AG04450 (cell line): ENCODE results near the gene SLCO3A1. TPM values are rescaled to one million over a fixed set of nuclear protein-coding genes. Genes with fewer than 3 reads are reported as not detected.

Experiments used
- CTCF ChIA-PET: fragments of 300-600, 350-600 bp; formaldehyde crosslinking; extraction: SDS; loops from one replicate; lab custom pipeline; 2022; ENCODE audit warnings: antibody characterized with exemption, inconsistent platforms; lab: Charles Lee
- POLR2A ChIA-PET: fragments of 350-600 bp; formaldehyde crosslinking; extraction: SDS; loops from one replicate; lab custom pipeline; 2021; ENCODE audit warnings: antibody characterized with exemption, inconsistent platforms; lab: Yijun Ruan, JAX
- DNase-seq: peaks from one replicate; pipeline ENCODE4 v3.0.0-alpha.2; 2011; ENCODE audit warnings: low read depth, low spot score
- H3K27ac ChIP-seq: one replicate; pipeline ENCODE4 v1.5.1; 2012; ENCODE audit warnings: low read depth, low read length, control low read depth
- H3K27me3 ChIP-seq: one replicate; pipeline ENCODE4 v1.6.0; 2012; ENCODE audit warnings: low read length; ENCODE audit not compliant: control insufficient read depth, insufficient read depth
- H3K4me3 ChIP-seq: 2 replicates; pipeline ENCODE4 v1.5.1; 2011; ENCODE audit warnings: mild to moderate bottlenecking, low read depth, low read length, control low read depth
- H3K9me3 ChIP-seq: 2 replicates; pipeline ENCODE4 v1.5.1; 2012; ENCODE audit warnings: low read length; ENCODE audit not compliant: control insufficient read depth, insufficient read depth
- polyA plus RNA-seq: library from polyadenylated mRNA; depleted of rRNA; stranded (reverse); fragments of >200 nt; gene quantifications from 2 replicates; pipeline ENCODE4 v1.2.3, GENCODE V29; 2011
- TF ChIP-seq, protein P1 (sequence below): IDR thresholded peaks from 2 replicates; pipeline ENCODE4 v1.5.1; 2011; ENCODE audit warnings: low read depth, low read length, control low read depth, inconsistent platforms

SLCO3A1 gene
- polyA plus RNA-seq, 1 experiment = 7.6 TPM

GRCh38 chr15:92028389-92028724, 174.8 kb downstream of the SLCO3A1 start:
- no peak for DNase-seq
- no peak overlapping the region for H3K27ac ChIP-seq
- POLR2A ChIA-PET = no interaction called here
- TF ChIP-seq, protein P1, sequence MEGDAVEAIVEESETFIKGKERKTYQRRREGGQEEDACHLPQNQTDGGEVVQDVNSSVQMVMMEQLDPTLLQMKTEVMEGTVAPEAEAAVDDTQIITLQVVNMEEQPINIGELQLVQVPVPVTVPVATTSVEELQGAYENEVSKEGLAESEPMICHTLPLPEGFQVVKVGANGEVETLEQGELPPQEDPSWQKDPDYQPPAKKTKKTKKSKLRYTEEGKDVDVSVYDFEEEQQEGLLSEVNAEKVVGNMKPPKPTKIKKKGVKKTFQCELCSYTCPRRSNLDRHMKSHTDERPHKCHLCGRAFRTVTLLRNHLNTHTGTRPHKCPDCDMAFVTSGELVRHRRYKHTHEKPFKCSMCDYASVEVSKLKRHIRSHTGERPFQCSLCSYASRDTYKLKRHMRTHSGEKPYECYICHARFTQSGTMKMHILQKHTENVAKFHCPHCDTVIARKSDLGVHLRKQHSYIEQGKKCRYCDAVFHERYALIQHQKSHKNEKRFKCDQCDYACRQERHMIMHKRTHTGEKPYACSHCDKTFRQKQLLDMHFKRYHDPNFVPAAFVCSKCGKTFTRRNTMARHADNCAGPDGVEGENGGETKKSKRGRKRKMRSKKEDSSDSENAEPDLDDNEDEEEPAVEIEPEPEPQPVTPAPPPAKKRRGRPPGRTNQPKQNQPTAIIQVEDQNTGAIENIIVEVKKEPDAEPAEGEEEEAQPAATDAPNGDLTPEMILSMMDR = no peak
- CTCF ChIA-PET = interaction anchor here (0.9 kb wide), 1 partner anchor 178 kb away, joined by 3 read pairs; no protein-coding TSS in a partner anchor
- H3K9me3 ChIP-seq = no peaks in the 10 kb centered on the region
- no peaks in the 10 kb centered on the region for H3K27me3 ChIP-seq
- no peak overlapping the region for H3K4me3 ChIP-seq

DNA sequence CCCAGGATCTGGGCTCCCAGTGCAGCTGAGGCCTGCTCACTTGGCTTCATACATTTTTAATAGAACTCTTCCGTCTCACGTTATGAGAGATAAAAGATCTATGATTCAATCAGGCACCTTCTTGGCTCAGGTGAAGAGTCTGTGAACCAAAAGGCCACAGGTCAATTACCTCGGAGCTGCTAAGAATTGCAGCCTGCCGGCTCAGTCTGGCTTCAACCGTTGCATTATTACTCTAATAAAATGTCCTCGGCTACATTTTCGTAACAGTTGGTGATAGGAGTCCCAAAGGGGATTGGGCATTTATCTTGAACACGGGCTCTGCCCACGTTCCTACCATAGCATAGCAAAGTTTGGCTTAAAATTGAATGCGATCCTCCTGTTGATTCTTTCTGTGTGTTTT, 176.3 kb downstream of the SLCO3A1 start:
- ChIA-PET CTCF (no interaction called here), POLR2A (no interaction called here)
- H3K27ac ChIP-seq = no peak overlapping the region
- TF ChIP-seq, protein P1 = no peak
- H3K4me3 ChIP-seq = no peak overlapping the region
- no peak for DNase-seq
- no peaks in the 10 kb centered on the region for H3K27me3 ChIP-seq
- no peaks in the 10 kb centered on the region for H3K9me3 ChIP-seq

DNA sequence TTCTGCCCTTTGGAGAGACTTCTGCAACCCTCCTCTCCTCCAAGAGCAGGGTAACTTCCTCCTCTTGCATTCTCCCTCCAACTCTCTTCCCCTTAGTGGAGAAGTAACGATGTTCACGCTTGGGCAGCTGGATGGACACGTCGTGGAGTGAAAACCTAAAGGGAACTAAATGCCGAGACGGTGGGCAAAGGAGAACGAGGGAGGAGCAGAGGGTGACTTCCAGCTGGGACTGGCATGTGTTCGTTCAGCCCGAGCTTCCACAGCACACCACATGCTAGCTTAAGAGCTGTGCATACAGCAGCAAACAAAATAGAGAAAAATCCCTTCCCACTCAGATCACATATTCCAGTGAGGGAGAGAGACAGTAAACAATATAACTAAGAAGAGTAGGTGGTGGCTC, 179.8 kb downstream of the SLCO3A1 start:
- POLR2A ChIA-PET = no interaction called here
- no peak overlapping the region for H3K27ac ChIP-seq
- no peaks in the 10 kb centered on the region for H3K27me3 ChIP-seq
- TF ChIP-seq, protein P1 = no peak
- DNase-seq = no peak
- no peaks in the 10 kb centered on the region for H3K9me3 ChIP-seq
- no peak overlapping the region for H3K4me3 ChIP-seq
- CTCF ChIA-PET = no interaction called here

DNA sequence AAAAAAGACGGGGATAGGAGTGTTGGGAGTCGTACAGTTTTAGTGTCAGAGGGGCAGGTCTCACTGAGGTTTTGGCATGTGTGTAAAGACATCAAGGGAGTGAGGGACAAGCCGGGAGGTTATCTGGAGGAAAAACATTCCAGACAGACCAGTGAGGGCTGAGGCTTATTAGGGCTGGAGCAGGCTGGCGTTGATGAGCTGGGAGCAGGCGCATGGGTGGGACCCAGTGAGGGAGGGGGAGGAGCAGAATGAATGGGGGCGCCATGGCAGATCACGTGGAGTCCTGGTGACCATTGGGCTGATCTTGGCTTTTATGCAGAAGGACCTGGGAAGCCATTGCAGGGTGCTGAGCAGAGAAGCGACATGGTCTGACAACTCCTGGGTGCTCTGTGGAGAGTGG, 180.2 kb downstream of the SLCO3A1 start:
- H3K27me3 ChIP-seq = no peaks in the 10 kb centered on the region
- DNase-seq = no peak
- no peaks in the 10 kb centered on the region for H3K9me3 ChIP-seq
- no peak overlapping the region for H3K4me3 ChIP-seq
- TF ChIP-seq, protein P1 = no peak
- POLR2A ChIA-PET = no interaction called here
- CTCF ChIA-PET = no interaction called here
- no peak overlapping the region for H3K27ac ChIP-seq

GRCh38 chr15:92034227-92034626, 180.7 kb downstream of the SLCO3A1 start:
- Histone ChIP-seq H3K4me3 (no peak overlapping the region), H3K9me3 (no peaks in the 10 kb centered on the region), H3K27ac (no peak overlapping the region), H3K27me3 (no peaks in the 10 kb centered on the region)
- no peak for DNase-seq
- ChIA-PET POLR2A (no interaction called here), CTCF (no interaction called here)
- TF ChIP-seq, protein P1 = no peak
